ENCODE results near the gene ENPP6.

The ENPP6 gene

DNA sequence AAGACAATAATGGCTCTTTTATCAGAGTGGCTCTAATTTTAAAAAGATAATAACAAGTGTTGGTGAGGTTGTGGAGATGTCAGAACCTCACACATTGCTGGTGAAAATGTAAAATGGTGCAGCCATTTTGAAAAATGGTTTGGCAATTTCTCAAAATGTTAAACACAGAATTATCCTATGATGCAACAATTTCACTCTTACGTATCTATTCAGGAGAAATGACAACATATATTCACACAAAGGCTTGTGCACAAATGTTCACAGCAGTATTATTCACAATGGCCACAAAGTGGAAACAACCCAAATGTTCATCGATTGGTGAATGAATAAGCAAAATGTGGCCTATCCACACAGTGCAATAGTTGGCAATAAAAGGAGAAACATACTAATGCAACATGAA, 24.7 kb downstream of the ENPP6 start:
- Histone ChIP-seq H3K4me1 (ENCODE audit: low read length) (no peaks in the 10 kb centered on the region), H4K20me1 (ENCODE audit: insufficient read depth, low read length) (no peaks in the 10 kb centered on the region), H3K4me3 (ENCODE audit: low read length) (no peak overlapping the region), H3K79me2 (ENCODE audit: low read length) (no peaks in the 10 kb centered on the region), H2AFZ (ENCODE audit: low read depth, low read length) (no peak overlapping the region), H3K4me2 (ENCODE audit: low read length) (no peak overlapping the region), H3K9ac (ENCODE audit: low read length) (no peak overlapping the region), H3K27me3 (ENCODE audit: low read depth, low read length) (no peaks in the 10 kb centered on the region), H3K27ac (ENCODE audit: low read length) (no peak overlapping the region), H3K9me3 (ENCODE audit: insufficient read depth, low read length) (no peaks in the 10 kb centered on the region), H3K36me3 (replicated peaks; ENCODE audit: low read depth, low read length) (no peaks in the 10 kb centered on the region)
- TF ChIP-seq EZH2phosphoT487 (IDR thresholded peaks at IDR 0.05; ENCODE audit: low read depth): no peak
- TF ChIP-seq, protein P1, sequence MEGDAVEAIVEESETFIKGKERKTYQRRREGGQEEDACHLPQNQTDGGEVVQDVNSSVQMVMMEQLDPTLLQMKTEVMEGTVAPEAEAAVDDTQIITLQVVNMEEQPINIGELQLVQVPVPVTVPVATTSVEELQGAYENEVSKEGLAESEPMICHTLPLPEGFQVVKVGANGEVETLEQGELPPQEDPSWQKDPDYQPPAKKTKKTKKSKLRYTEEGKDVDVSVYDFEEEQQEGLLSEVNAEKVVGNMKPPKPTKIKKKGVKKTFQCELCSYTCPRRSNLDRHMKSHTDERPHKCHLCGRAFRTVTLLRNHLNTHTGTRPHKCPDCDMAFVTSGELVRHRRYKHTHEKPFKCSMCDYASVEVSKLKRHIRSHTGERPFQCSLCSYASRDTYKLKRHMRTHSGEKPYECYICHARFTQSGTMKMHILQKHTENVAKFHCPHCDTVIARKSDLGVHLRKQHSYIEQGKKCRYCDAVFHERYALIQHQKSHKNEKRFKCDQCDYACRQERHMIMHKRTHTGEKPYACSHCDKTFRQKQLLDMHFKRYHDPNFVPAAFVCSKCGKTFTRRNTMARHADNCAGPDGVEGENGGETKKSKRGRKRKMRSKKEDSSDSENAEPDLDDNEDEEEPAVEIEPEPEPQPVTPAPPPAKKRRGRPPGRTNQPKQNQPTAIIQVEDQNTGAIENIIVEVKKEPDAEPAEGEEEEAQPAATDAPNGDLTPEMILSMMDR (IDR thresholded peaks at IDR 0.05; ENCODE audit: low read depth, low read length): no peak

DNA sequence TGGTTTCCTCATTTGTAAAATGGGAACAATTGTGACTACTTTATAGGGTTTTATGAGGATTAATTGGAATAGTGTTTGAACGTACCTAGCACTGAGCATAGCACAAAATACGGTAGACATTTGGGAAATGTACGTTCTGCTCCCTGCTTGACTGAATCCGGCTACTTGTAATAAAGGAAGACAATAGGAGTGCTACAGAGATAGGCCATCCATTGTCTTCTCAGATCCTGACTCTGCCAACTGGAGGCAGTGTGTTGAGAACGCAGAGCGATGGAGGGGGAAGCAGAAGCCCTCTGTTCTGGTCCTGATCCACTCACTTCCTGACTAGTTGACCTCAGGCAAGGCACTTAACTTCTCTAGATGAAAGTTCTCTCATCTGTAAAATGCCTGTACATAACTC, 26.4 kb downstream of the ENPP6 start:
- Histone ChIP-seq H3K27me3 (ENCODE audit: low read depth, low read length) (no peaks in the 10 kb centered on the region), H3K36me3 (replicated peaks; ENCODE audit: low read depth, low read length) (no peaks in the 10 kb centered on the region), H2AFZ (ENCODE audit: low read depth, low read length) (no peak overlapping the region), H3K79me2 (ENCODE audit: low read length) (no peaks in the 10 kb centered on the region), H3K9ac (ENCODE audit: low read length) (no peak overlapping the region), H3K4me3 (ENCODE audit: low read length) (no peak overlapping the region), H4K20me1 (ENCODE audit: insufficient read depth, low read length) (no peaks in the 10 kb centered on the region), H3K4me2 (ENCODE audit: low read length) (no peak overlapping the region), H3K27ac (ENCODE audit: low read length) (no peak overlapping the region), H3K9me3 (ENCODE audit: insufficient read depth, low read length) (no peaks in the 10 kb centered on the region), H3K4me1 (ENCODE audit: low read length) (no peaks in the 10 kb centered on the region)
- TF ChIP-seq, protein P1 (IDR thresholded peaks at IDR 0.05; ENCODE audit: low read depth, low read length): no peak
- TF ChIP-seq EZH2phosphoT487 (IDR thresholded peaks at IDR 0.05; ENCODE audit: low read depth): no peak

DNA sequence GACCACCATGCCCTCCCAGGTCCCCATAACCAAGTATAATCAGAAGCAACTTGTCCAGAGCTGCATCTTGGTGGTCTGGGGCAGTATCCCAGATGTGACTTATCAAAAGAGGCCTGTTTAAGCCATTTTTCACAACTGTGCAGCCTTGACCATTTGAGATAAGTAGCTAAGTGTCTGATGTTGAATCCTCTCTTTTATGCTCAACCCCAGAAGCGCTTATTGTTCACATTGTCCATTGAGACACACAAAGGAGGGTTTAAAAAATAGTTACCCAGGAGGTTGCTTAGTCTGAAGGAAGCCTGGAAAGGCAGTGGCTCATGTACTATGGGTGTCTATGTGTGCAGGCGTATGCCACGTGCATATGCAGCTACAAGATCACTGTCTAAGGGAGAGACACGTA, 27.0 kb downstream of the ENPP6 start:
- H3K9me3 ChIP-seq (ENCODE audit: insufficient read depth, low read length): no peaks in the 10 kb centered on the region
- TF ChIP-seq EZH2phosphoT487 (IDR thresholded peaks at IDR 0.05; ENCODE audit: low read depth): no peak
- TF ChIP-seq, protein P1 (IDR thresholded peaks at IDR 0.05; ENCODE audit: low read depth, low read length): no peak

DNA sequence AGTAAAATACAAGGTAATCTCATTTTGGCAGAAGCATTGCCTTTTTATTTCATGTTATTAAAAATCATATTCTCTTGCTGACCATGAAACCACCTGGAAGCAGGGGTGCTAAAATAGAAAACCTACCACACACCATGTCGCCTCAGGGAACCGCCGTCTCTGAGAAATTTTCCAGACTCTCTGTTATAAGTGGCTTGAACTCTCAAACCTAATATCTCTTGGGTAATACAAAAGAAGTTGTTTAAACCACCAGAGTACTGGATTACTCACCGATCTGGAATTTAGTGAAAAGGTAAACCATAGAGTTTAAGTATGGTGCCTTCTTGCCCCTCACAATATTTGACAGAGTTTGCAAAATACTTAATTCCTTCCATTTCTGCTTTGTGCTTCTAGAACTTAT, 27.7 kb downstream of the ENPP6 start:
- no peak overlapping the region for H3K27ac ChIP-seq (ENCODE audit: low read length)
- no peaks in the 10 kb centered on the region for H4K20me1 ChIP-seq (ENCODE audit: insufficient read depth, low read length)
- no peaks in the 10 kb centered on the region for H3K9me3 ChIP-seq (ENCODE audit: insufficient read depth, low read length)
- H3K79me2 ChIP-seq (ENCODE audit: low read length): no peaks in the 10 kb centered on the region
- no peak overlapping the region for H3K9ac ChIP-seq (ENCODE audit: low read length)
- H3K27me3 ChIP-seq (ENCODE audit: low read depth, low read length): no peaks in the 10 kb centered on the region
- no peaks in the 10 kb centered on the region for H3K4me1 ChIP-seq (ENCODE audit: low read length)
- TF ChIP-seq, protein P1 (IDR thresholded peaks at IDR 0.05; ENCODE audit: low read depth, low read length): no peak
- TF ChIP-seq EZH2phosphoT487 (IDR thresholded peaks at IDR 0.05; ENCODE audit: low read depth): no peak
- H3K4me2 ChIP-seq (ENCODE audit: low read length): no peak overlapping the region
- no peak overlapping the region for H2AFZ ChIP-seq (ENCODE audit: low read depth, low read length)
- H3K4me3 ChIP-seq (ENCODE audit: low read length): no peak overlapping the region
- H3K36me3 ChIP-seq (replicated peaks; ENCODE audit: low read depth, low read length): no peaks in the 10 kb centered on the region

More for the DNA sequence above, 27.0 kb downstream of the ENPP6 start:
- H3K36me3 ChIP-seq (replicated peaks; ENCODE audit: low read depth, low read length): no peaks in the 10 kb centered on the region
- no peak overlapping the region for H3K9ac ChIP-seq (ENCODE audit: low read length)
- no peaks in the 10 kb centered on the region for H4K20me1 ChIP-seq (ENCODE audit: insufficient read depth, low read length)
- no peak overlapping the region for H2AFZ ChIP-seq (ENCODE audit: low read depth, low read length)
- H3K4me2 ChIP-seq (ENCODE audit: low read length): no peak overlapping the region
- no peaks in the 10 kb centered on the region for H3K4me1 ChIP-seq (ENCODE audit: low read length)
- no peak overlapping the region for H3K27ac ChIP-seq (ENCODE audit: low read length)
- H3K27me3 ChIP-seq (ENCODE audit: low read depth, low read length): no peaks in the 10 kb centered on the region
- H3K79me2 ChIP-seq (ENCODE audit: low read length): no peaks in the 10 kb centered on the region
- H3K4me3 ChIP-seq (ENCODE audit: low read length): no peak overlapping the region
